COLO668 (cell line): ENCODE data around the gene TRIM33.
"Not testable (repeated sequence)": the region's sequence is repeated elsewhere in the genome, so short reads cannot be mapped to it uniquely, and the experiment has no call there.

Source experiments
- DNase-seq: peaks from one replicate; lab custom pipeline; 2025; ENCODE audit not compliant: unreplicated experiment; lab: John Stamatoyannopoulos, UW

Gene TRIM33

DNA sequence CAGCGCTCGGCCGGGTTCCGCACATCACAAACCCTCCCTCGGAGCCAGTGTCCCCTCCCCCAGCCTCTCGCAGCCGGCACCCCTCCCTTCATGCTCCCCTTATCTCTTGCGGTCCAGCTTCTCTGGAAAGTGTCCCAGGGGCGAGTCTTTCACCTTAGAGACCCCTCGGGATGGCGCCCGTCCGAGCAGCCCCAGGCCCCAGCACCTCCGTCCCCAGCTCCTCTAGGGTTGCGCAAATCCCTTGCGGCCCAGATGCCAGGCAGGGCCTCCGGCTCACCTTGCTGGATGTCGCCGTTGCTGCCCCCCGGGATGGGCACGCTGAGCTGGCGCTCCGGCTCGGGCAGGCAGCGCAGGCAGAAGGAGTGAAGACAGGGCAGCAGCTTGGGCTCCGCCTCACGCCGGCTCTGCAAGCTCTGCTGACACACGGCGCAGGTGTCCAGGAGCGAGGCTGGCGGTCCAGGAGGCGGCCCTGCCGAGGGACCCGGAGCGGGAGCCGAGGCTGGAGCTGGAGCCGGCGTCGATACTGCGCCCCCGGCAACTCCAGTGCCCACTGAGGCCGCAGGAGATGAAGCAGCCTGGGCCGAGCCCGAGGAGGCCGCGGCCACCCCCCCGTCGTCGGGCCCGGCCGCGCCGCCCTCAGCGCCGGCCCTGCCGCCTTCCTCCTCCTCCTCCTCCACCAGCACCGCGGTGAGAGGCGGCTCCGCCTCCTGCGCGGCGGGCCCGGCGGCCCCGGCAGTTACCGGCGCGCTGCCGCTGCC, 550 bp downstream of the TRIM33 start:
- DNase-seq: peak; percentile 78

DNA sequence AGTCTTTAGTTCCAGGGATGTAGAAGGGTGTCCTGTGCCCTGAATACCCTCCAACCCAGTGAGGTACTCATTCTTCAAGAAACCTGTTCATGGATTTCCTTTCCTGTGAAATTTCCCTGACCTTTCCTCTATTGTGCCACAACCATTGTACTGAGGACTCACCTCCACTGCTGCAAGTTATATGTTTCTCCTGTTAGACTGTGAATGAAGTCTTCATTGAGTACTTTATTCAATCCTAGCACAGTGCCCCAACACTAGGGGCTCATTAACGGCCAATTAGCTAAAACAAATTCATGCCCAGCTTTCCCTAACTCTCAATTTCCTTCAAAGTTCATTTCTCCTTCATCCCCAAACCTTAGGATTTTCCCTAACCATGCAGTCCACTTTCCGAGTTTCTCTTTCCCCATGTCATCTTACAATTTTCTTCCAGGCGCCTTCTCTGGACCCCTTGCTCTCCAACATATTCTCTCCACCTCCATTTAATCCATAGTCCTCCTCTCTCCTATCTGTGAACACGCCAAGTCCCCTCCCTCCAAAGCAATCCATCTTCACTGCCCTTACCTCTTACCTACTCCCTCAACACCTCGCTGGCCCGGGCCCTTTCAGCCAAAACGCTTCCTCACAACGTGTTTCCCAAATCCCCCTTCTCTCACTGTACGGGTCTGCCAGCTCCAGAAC, 1.3 kb downstream of the TRIM33 start:
- no peak for DNase-seq

DNA sequence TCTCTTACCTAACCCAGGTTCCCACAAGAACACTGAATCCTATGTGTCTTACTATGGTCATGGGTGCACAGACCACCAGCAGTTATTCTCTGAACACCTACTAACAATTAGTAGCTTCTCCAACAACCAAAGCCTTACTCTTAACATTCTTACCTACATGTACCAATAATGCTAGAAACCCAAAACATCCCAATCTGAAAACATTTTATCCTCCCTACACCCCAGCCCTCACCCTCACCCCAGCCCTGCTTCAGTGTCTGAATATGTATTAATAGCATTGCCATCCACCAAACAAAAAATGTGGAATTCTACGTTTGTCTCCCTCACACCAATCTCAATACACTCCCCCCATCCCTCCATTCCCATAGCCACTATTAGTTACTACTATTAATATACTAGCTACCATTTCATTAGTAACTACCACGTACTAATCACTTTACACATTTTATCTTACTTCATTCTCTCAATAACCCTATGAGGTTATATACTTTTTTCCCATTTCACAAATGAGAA, 2.6 kb downstream of the TRIM33 start:
- DNase-seq: no peak

DNA sequence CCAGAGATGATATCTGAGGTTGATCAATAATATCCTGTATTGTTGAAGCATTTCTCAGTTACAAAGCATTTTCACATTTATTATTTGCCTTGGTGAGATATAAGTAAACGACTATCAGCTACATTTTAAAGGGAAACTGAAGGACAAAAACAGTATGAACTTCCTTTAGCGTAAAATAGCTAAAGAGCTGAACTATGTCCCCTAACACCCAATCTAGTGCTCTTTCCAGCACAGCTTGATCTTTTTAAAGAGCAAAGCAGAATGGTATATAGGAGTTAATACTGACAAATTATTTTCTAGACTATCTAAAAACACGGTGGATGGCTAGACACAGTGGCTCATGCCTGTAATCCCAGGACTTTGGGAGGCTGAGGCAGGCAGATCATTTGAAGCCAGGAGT, 3.5 kb downstream of the TRIM33 start:
- no peak for DNase-seq

DNA sequence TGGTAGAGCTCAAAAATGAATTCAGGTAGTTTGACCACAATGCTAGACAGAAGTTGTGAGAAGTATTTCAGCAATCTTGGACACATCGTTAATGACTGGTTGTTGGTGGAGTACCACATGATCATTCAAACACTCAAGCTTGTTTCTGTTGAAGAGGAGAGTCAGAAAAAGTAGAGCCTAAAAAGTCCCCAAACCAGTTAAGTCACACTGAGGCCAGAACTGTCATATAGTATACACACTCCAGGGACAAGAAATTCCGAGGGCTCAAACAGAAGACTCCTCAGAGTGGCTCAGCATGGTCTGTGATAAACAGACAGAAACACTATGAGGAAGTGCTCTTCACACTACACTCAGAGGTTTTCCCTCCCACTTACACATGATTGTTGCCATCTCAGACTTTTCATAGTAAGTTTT, 5.8 kb downstream of the TRIM33 start:
- no peak for DNase-seq

DNA sequence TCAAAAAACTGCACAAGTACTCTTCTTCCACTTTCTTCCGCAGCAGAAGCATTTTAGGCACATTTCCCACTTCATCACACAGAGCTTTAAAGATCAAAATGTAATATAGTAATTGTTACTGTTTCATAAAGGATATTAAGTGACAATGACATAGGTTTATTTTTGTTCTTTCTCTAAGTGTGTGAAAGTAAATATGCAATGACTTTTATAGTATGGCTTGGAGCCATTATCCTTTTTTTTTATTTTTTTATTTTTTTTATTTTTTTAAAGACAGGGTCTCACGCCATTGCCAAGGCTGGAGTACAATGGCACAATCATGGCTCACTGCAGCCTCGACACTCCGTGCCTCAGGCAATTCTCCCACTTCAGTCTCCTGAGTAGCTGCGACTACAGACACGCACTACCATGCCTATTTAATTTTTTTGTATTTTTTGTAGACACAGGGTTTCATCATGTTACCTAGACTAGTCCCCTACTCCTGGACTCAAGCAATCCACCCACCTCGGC, 7.0 kb downstream of the TRIM33 start:
- DNase-seq: no peak

DNA sequence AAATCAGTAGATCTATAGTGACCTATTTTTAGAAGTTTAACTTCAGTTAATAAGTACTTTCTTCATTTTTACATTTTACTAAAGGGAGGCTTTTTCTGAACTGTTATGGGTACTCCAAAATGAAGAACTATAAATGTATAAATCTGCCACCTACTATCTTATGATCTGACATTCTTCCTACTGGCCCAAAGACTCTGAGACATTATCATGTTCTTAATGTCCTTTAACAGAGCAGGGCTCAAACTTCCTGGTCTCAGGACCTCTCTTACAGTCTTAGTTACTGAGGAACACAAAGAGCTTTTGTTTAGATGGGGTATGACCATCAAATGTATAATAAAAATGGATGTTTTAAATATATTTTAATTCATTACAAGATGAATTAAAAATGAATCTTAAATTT, 8.9 kb downstream of the TRIM33 start:
- no peak for DNase-seq

DNA sequence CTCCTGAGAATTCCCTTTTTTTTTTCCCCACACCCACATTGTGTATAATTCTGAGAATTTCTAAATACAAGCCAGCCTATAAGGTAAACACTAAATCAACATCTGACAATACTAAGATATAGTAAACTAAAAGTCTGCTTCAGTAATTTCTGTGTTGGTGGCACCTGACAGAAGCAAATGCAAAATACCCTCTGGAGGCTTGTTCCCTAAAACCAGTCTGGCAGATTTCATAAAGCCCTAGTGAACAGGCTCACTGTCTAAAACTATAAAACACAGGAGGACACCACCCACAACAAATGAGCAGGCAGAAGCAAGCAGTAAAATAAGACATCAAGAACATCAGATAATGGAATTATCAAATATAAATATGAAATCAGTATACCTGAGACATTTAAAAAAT, 11.5 kb downstream of the TRIM33 start:
- DNase-seq: no peak

DNA sequence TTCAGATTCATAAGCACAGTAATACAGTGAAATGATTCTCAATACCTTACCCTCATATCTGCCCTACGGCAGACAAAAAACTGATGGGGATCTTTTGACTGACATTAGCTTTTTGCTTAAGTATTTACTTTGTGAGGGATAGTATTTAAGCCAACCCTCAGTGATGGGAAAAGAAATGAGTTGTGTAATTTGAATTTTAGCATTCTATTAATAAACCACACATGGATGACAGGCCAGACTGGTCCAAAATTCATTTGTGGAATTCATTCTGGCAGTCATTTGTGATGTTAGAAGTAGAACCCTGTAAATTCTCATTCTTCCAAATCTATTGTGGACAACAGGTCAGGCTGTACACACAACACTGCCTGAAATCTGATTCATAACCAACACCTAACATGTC, 14.9 kb downstream of the TRIM33 start:
- no peak for DNase-seq

DNA sequence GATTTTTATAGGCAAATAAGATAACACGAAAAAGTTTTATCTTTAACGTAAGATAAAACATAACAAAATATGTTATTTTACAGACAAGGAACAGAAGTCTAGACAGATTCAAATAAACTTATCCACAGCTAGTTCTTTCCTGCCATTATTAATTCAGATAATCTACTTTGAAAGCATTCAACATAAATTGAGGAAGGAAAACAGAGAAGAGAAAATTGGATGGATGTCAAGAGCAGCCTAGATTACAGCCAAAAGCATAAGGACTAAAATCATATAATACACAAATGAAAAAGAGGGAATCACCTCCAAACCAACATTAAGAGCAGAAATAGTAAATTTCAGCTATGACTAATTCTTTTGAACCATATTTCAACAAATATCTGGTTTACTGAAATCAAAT, 15.5 kb downstream of the TRIM33 start:
- DNase-seq: no peak

DNA sequence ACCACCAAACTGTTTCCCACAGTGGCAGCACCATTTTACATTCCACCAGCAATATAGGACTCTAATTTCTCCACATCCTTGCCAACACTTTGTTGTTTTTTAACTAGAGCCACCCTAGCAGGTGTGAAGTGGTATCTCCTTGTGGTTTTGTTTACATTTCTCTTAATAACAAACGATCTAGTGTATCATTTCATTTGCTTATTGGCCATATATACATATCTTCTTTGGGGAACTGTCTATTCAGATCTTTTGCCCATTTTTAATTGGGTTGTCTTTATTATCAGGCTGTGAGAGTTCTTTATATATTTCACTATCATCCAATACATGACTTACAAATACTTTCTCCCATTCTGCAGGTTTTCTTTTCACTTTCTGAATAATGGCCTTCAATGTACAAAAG, 18.0 kb downstream of the TRIM33 start:
- DNase-seq: no peak

DNA sequence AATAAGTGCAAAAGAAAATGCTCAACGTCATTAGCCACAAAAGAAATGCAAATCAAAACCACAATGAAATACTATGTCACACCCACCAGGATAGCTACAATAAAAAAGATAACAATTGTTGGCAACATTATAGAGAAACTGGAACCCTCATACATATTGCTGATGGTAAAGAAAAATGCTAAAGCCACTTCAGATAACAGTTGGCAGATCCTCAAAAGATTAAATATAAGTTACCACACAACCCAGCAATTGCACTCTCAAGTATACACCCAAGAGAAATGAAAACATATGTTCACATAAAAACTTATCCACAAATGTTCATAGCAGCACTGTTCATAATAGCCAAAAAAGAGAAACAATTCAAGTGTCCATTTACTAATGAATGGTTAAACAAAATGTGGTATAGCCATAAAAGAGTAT, 20.7 kb downstream of the TRIM33 start:
- DNase-seq: no peak

DNA sequence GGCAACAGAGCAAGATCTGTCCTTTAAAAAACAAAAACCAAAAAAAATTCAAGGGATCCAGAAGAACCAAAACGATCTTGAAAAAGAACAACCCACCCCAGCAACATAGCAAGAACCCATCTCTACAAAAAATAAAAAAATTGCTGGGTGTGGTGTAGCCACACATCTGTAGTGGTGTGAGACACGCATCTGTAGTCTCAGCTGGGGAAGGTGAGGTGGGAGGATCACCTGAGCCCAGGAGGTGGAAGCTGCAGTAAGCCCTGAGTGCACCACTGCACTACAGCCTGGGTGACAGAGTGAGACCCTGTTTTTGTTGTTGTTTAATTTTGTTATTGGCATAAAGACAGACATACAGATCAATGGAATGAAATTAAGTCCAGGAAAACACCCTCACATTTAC, 22.3 kb downstream of the TRIM33 start:
- DNase-seq: no peak

DNA sequence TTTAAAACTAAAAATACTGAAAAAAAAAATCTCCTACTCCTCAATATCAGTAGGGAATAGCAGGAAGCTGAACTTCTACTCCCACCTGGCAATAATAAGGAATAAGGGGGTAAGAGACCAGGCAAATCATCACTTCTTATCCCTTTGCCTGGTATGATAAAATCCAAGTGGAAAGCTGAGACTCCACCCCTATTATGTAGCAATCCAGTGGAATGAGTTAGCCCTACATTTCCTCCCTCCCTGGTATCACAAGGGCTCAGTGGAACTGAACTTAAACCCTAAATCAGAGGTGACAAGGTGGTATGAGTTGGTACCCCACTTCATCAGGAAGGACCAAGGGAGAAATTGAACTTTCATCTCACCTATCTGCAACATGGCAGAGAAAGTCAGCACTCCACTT, 25.7 kb downstream of the TRIM33 start:
- DNase-seq: no peak

DNA sequence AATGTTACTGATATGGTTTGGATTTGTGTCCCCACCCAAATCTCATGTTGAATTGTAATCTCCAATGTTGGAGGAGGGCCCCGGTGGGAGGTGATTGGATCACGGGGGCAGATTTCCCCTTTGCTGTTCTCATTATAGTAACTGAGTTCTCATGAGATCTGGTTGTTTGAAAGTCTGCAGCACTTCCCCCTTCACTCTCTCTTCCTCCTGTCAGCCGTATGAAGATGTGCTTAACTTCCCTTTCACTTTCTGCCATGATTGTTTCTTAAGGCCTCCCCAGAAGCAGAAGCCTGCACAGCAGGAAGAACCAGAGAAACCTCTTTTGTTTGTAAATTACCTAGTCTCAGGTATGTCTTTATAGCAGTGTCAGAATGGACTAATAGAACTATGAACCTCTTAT, 28.4 kb downstream of the TRIM33 start:
- DNase-seq: no peak

DNA sequence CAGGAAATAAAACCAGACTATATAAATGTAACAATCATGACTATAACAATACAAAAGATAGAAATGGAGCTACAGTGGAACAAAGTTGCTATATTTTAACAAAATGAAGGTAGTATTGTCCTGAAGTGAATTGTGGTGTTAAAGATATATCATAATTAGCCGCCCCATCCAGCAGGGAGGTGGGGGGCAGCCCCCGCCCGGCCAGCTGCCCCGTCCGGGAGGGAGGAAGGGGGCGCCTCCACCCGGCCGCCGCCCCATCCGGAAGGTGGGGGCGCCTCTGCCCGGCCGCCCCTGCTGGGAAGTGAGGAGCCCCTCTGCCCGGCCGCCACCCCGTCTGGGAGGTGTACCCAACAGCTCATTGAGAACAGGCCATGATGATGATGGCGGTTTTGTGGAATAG, 31.4 kb downstream of the TRIM33 start:
- not testable (repeated sequence) for DNase-seq

DNA sequence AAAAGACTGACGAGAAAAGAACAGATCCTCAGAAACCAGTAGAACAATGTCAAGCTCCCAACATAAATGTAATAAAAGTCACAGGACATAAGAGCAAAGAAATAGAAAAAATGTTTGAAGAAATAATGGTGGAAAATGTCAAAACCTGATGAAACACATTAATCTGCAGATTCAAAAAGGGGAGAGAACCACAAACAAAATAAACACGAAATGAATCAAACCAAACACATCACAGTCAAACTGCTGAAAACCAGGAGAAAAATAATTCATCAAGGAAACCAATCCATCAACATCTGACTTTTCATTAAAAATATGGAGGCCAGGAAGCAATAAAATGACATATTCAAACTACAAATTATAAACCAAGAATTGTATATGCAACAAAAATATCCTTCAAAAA, 31.9 kb downstream of the TRIM33 start:
- DNase-seq: no peak

DNA sequence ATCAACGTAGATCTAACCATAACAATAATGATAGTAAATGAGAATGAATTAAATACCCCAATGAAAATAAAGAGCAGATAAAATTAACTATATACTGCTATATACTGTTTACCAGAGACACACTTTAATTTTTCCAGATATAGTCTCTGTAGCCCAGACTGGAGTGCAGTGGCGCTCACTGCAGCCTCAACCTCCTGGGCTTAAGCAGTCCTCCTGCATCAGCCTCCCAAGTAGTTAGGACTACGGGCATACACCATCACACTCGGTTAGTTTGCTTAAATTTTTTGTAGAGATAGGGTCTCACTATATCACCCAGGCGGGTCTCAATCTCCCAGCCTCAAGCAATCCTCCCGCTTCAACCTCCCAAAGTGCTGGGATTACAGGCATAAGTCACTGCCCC, 37.2 kb downstream of the TRIM33 start:
- DNase-seq: no peak

DNA sequence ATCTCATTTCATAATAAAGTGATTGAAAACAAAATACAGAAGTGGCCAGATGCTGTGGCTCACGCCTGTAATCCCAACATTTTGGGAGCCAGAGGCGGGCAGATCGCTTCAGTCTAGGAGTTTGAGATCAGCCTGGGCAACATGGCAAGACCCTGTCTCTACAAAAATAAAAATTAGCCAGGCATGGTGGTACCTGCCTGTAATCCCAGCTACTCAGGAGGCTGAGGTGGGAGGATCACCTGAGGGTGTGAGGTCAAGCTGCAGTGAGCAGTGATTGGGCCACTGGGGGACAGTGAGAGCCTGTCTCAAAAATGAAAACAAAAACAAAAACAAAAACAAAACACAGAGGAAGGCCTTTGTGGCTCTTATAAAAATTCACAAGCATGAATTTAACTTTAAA, 38.6 kb downstream of the TRIM33 start:
- no peak for DNase-seq

DNA sequence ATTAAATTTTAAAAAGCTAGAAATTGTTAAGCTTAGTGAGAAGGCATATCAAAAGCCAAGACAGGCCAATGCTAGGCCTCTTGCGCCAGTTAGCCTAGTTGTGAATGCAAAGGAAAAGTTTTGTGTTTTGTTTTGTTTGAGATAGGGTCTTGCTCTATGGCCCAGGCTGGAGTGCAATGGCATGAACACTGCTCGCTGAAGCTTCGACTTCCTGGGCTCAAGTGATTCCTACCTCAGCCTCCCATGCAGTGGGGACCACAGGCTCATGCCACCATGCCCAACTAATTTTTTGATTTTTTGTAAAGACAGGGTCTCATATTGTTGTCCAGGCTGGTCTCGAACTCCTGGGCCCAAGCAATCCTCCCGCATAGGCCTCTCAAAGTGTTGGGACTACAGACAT, 40.3 kb downstream of the TRIM33 start:
- DNase-seq: no peak

DNA sequence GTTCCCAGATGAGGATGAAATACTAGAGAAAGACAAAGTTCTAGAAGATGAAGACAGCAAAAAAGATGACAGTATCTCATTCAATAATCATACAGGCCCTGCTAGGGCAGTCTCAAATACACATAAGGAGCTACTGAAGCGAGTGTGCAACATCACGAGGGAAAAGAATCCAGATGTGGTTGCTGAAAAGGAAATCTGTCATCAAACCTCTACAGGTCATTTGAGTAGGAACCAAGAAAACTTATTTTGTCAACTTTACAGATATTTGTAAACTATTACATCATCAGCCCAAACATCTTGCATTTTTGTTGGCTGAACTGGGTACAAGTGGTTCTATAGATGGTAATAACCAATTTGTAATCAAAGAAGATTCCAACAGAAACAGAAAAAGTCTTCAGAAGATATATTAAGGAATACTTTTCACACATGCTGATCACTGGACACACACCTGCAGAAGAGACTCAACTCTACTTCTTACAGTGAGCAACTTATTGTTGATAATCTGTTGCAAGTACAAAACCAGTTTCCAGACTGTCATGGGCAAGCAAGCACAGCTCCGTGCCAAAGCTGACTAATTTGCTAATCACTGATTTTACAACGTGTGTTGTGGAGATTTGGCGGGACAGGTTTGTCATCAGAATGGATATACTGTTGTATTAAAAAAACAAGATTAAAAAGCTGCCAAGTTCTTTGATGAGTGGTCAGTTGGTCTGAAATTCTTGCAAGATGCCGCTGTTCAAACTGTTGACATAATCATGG, 42.1 kb downstream of the TRIM33 start:
- no peak for DNase-seq

DNA sequence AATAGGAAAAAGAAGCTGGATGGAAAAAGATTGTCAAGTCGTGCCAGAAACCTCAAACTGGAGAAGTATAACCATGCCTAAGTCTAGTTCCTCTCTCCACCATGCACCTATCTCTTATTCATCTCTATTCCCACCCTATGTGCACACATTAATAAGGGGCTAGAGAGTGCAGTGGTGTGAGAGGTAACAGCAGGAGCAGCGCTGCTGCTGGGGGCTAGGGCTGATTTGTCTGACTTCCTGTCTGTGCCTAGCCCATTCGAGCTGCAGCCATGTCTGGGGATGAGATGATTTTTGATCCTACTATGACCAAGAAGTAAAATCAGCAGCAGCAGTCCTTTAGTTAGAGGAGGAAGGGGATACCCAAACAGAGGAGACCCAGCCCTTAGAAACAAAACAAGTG, 43.0 kb downstream of the TRIM33 start:
- DNase-seq: no peak
